Mesenchymal stem cell (in vitro differentiated cells and primary cell): ENCODE measurements around the gene PTPRQ.

ENCODE experiments used
- DNase-seq: peaks from one replicate; pipeline ENCODE4 v3.0.0-alpha.2; 2013
- H2AFZ ChIP-seq: one replicate; pipeline ENCODE4 v1.6.1; 2013; ENCODE audit warnings: low read depth, mild to moderate bottlenecking, control low read depth, inconsistent platforms, low read length, moderate library complexity
- H2AK5ac ChIP-seq: 2 replicates; pipeline ENCODE4 v1.6.1; 2013; ENCODE audit warnings: low read length, moderate library complexity, mild to moderate bottlenecking, inconsistent platforms; ENCODE audit not compliant: severe bottlenecking
- H2BK120ac ChIP-seq: one replicate; pipeline ENCODE4 v1.6.1; 2013; ENCODE audit warnings: low read depth, mild to moderate bottlenecking, inconsistent platforms, low read length, moderate library complexity
- H2BK12ac ChIP-seq, 2 experiments: one replicate each; pipeline ENCODE4 v1.6.1; 2013; ENCODE audit warnings: inconsistent platforms in 2 of 2, low read length in 2 of 2, mild to moderate bottlenecking in 2 of 2, moderate library complexity in 2 of 2, control low read depth in 1 of 2
- H2BK15ac ChIP-seq: one replicate; pipeline ENCODE4 v1.6.1; 2013; ENCODE audit warnings: mild to moderate bottlenecking, low read depth, inconsistent platforms; ENCODE audit not compliant: poor library complexity, severe bottlenecking
- H2BK5ac ChIP-seq: 2 replicates; pipeline ENCODE4 v1.6.1; 2013; ENCODE audit warnings: low read depth, mild to moderate bottlenecking, low read length, control low read depth, inconsistent platforms; ENCODE audit not compliant: poor library complexity, severe bottlenecking
- H3K14ac ChIP-seq, 2 experiments: one replicate each; pipeline ENCODE4 v1.6.1; 2013; ENCODE audit warnings: inconsistent platforms in 2 of 2, low read length in 2 of 2, control low read depth in 1 of 2, mild to moderate bottlenecking in 1 of 2, moderate library complexity in 1 of 2
- H3K18ac ChIP-seq, 2 experiments: one replicate each; pipeline ENCODE4 v1.6.1; 2013; ENCODE audit warnings: inconsistent platforms in 2 of 2, low read length in 2 of 2, control low read depth in 1 of 2, low read depth in 1 of 2, mild to moderate bottlenecking in 1 of 2
- H3K23ac ChIP-seq, 2 experiments: one replicate each; pipeline ENCODE4 v1.6.1; 2013; ENCODE audit warnings: inconsistent platforms in 2 of 2, low read length in 2 of 2, mild to moderate bottlenecking in 2 of 2, moderate library complexity in 2 of 2, control low read depth in 1 of 2
- H3K27ac ChIP-seq: 2 replicates; pipeline ENCODE4 v1.5.1; 2013; ENCODE audit warnings: mild to moderate bottlenecking, moderate library complexity, low read length, control low read depth, inconsistent platforms; ENCODE audit not compliant: poor library complexity, severe bottlenecking
- H3K27me3 ChIP-seq, 2 experiments: 2 replicates each; pipeline versions ENCODE4 v1.6.1 to v1.7.0; 2013; ENCODE audit warnings: low read length in 2 of 2, mild to moderate bottlenecking in 2 of 2, moderate library complexity in 2 of 2, control low read depth in 1 of 2, inconsistent platforms in 1 of 2; ENCODE audit not compliant: control insufficient read depth in 1 of 2, insufficient read depth in 1 of 2
- H3K36me3 ChIP-seq, 2 experiments: 2 replicates each; pipeline versions ENCODE4 v1.6.1 to v1.7.0; 2013; ENCODE audit warnings: low read length in 2 of 2, control low read depth in 1 of 2, inconsistent platforms in 1 of 2, low read depth in 1 of 2, mild to moderate bottlenecking in 1 of 2; ENCODE audit not compliant: insufficient read depth in 2 of 2, control insufficient read depth in 1 of 2
- H3K4ac ChIP-seq, 2 experiments: one replicate each; pipeline ENCODE4 v1.6.1; 2013; ENCODE audit warnings: inconsistent platforms in 2 of 2, low read length in 2 of 2, mild to moderate bottlenecking in 2 of 2, moderate library complexity in 2 of 2, control low read depth in 1 of 2, low read depth in 1 of 2
- H3K4me1 ChIP-seq: 2 replicates; pipeline ENCODE4 v1.6.1; 2013; ENCODE audit warnings: low read depth, low read length, control low read depth; ENCODE audit not compliant: control insufficient read depth, insufficient read depth
- H3K4me2 ChIP-seq: 2 replicates; pipeline ENCODE4 v1.6.1; 2013; ENCODE audit warnings: low read length, mild to moderate bottlenecking, inconsistent platforms; ENCODE audit not compliant: poor library complexity, severe bottlenecking
- H3K4me3 ChIP-seq, 2 experiments: 2 replicates each; pipeline versions ENCODE4 v1.5.1 to v1.7.0; 2013; ENCODE audit warnings: low read length in 2 of 2, mild to moderate bottlenecking in 2 of 2, control low read depth in 1 of 2, low read depth in 1 of 2; ENCODE audit not compliant: insufficient read depth in 1 of 2
- H3K79me1 ChIP-seq: replicated peaks from 2 replicates; pipeline ENCODE4 v1.6.1; 2013; ENCODE audit warnings: mild to moderate bottlenecking, control low read depth, low read length, inconsistent platforms; ENCODE audit not compliant: poor library complexity, severe bottlenecking
- H3K9ac ChIP-seq: 2 replicates; pipeline ENCODE4 v1.7.0; 2013; ENCODE audit warnings: mild to moderate bottlenecking, low read length, moderate library complexity
- H3K9me3 ChIP-seq: 2 replicates; pipeline ENCODE4 v1.7.0; 2013; ENCODE audit warnings: mild to moderate bottlenecking, low read length; ENCODE audit not compliant: control insufficient read depth
- H4K8ac ChIP-seq: one replicate; pipeline ENCODE4 v1.6.1; 2013; ENCODE audit warnings: inconsistent platforms, mild to moderate bottlenecking, low read length, moderate library complexity
- H4K91ac ChIP-seq: one replicate; pipeline ENCODE4 v1.6.1; 2013; ENCODE audit warnings: mild to moderate bottlenecking, low read length, inconsistent platforms
- WGBS: methylation state at CpG from one replicate; pipeline ENCODE4 v1.1.7; 2013; ENCODE audit warnings: mixed read lengths; 5-methylcytosine and 5-hydroxymethylcytosine counted together

Gene PTPRQ

GRCh38 chr12:80717856-80718255 is 273.8 kb downstream of the PTPRQ start:
- H2BK5ac ChIP-seq = no peak overlapping the region
- no peak overlapping the region for H2AK5ac ChIP-seq
- H3K36me3 ChIP-seq = no peaks in the 10 kb centered on the region
- no peak overlapping the region for H2BK12ac ChIP-seq
- peaks cover 2% of the 10 kb centered on the region for H3K9me3 ChIP-seq
- no peak overlapping the region for H3K4me3 ChIP-seq
- no peak overlapping the region for H3K27ac ChIP-seq
- no peak overlapping the region for H2AFZ ChIP-seq
- DNase-seq = no peak
- no peak overlapping the region for H3K18ac ChIP-seq
- peak overlapping the region in 1 of 2 experiments; percentile 55 for H3K14ac ChIP-seq
- H3K79me1 ChIP-seq = no peaks in the 10 kb centered on the region
- no peak overlapping the region for H4K8ac ChIP-seq
- H3K4me2 ChIP-seq = no peak overlapping the region
- H3K9ac ChIP-seq = no peak overlapping the region
- H2BK15ac ChIP-seq = no peak overlapping the region
- peaks cover 2% of the 10 kb centered on the region for H3K4me1 ChIP-seq
- no peak overlapping the region for H3K4ac ChIP-seq
- 91% methylated on average over 4 of the region's 4 CpGs for WGBS
- H3K23ac ChIP-seq = no peak overlapping the region
- peaks cover 0 to 43% of the 10 kb centered on the region in 2 experiments for H3K27me3 ChIP-seq
- H2BK120ac ChIP-seq = no peak overlapping the region
- H4K91ac ChIP-seq = no peak overlapping the region

- 85% methylated on average over 1 of the region's 1 CpG for WGBS
- no peak overlapping the region for H3K4me2 ChIP-seq
- no peak overlapping the region for H2AK5ac ChIP-seq
- no peak overlapping the region for H2BK12ac ChIP-seq
- peaks cover 0 to 27% of the 10 kb centered on the region in 2 experiments for H3K27me3 ChIP-seq
- H3K23ac ChIP-seq = no peak overlapping the region
- no peaks in the 10 kb centered on the region for H3K4me1 ChIP-seq
- H3K4ac ChIP-seq = no peak overlapping the region
- no peaks in the 10 kb centered on the region for H3K79me1 ChIP-seq
- H2AFZ ChIP-seq = no peak overlapping the region
- no peak overlapping the region for H2BK5ac ChIP-seq
- H4K91ac ChIP-seq = no peak overlapping the region
- no peak overlapping the region for H3K18ac ChIP-seq
- H3K9ac ChIP-seq = no peak overlapping the region
- H3K9me3 ChIP-seq = peaks cover 2% of the 10 kb centered on the region
- no peak overlapping the region for H2BK120ac ChIP-seq
- H3K4me3 ChIP-seq = no peak overlapping the region
- no peak for DNase-seq
- no peak overlapping the region for H4K8ac ChIP-seq
- H3K27ac ChIP-seq = no peak overlapping the region
- H3K36me3 ChIP-seq = no peaks in the 10 kb centered on the region
- H3K14ac ChIP-seq = no peak overlapping the region
- H2BK15ac ChIP-seq = no peak overlapping the region
Observed at GRCh38 chr12:80720516-80720915, 276.5 kb downstream of the PTPRQ start.

DNA sequence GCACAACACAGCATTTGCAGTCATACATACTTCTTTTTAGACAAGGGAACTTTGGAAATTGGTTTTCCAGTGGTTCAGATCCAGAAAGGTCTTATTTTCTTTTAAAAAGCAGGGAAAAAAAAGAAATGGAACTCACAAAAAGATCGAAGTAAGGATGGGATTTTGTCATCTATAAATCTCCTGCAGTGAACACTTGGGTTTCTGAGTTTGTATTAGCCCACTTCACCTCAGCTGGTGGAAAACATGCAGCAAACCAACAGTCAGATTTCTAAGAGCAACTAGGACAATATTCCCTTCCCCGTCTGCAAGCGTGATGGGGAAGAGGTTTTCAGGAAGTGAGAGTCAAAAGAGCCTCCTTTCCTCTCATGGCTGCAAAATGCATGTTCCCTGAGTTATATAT is 277.3 kb downstream of the PTPRQ start:
- Histone ChIP-seq H3K23ac (no peak overlapping the region), H2BK5ac (no peak overlapping the region), H3K27me3 (peaks cover 0 to 19% of the 10 kb centered on the region in 2 experiments), H4K8ac (no peak overlapping the region), H3K9ac (no peak overlapping the region), H3K79me1 (no peaks in the 10 kb centered on the region), H4K91ac (no peak overlapping the region), H3K27ac (no peak overlapping the region), H3K4ac (no peak overlapping the region), H2AK5ac (no peak overlapping the region), H3K4me1 (no peaks in the 10 kb centered on the region), H3K4me2 (no peak overlapping the region), H3K18ac (no peak overlapping the region), H2AFZ (no peak overlapping the region), H3K9me3 (peaks cover 2% of the 10 kb centered on the region), H3K36me3 (no peaks in the 10 kb centered on the region), H2BK120ac (no peak overlapping the region), H3K14ac (no peak overlapping the region), H2BK12ac (no peak overlapping the region), H2BK15ac (no peak overlapping the region), H3K4me3 (no peak overlapping the region)
- WGBS = 96% methylated on average over 3 of the region's 3 CpGs
- no peak for DNase-seq
